HEK293 (cell line): ENCODE results near the gene PACSIN2.

Experiments
- CTCF ChIA-PET: fragments of 350-600 bp; formaldehyde crosslinking; extraction: SDS; loops from one replicate; lab custom pipeline; 2021; ENCODE audit warnings: antibody characterized with exemption; lab: Yijun Ruan, JAX
- POLR2A ChIA-PET: fragments of 300-600 bp; formaldehyde crosslinking; extraction: SDS; loops from one replicate; lab custom pipeline; 2020; ENCODE audit warnings: antibody characterized with exemption, inconsistent platforms; lab: Yijun Ruan, JAX
- H3K27ac ChIP-seq: fragments of 200-500 bp; sonication (Bioruptor generic); 2 replicates; pipeline ENCODE4 v1.5.1; 2014; ENCODE audit warnings: low read depth, low read length, control low read depth, inconsistent platforms; ENCODE audit errors: extremely low read depth
- H3K36me3 ChIP-seq, 2 experiments: fragments of 200-500 bp in 1 of 2; sonication (Bioruptor generic) in 1 of 2; 1 replicate in 1 of 2; 2 replicates in 1 of 2; pipeline ENCODE4 v1.5.1; 2014 to 2017; ENCODE audit warnings: inconsistent platforms in 2 of 2, low read length in 2 of 2; ENCODE audit not compliant: control insufficient read depth in 2 of 2, insufficient read depth in 1 of 2
- H3K4me1 ChIP-seq: fragments of 200-500 bp; sonication (Bioruptor generic); 2 replicates; pipeline ENCODE4 v1.5.1; 2014; ENCODE audit warnings: mild to moderate bottlenecking, low read length, inconsistent platforms; ENCODE audit not compliant: control insufficient read depth, insufficient read depth
- H3K4me3 ChIP-seq: 2 replicates; pipeline ENCODE4 v1.5.1; 2011; ENCODE audit warnings: low read depth, mild to moderate bottlenecking, control low read depth, low read length, moderate library complexity
- H3K9me3 ChIP-seq: fragments of 200-500 bp; sonication (Bioruptor generic); 2 replicates; pipeline ENCODE4 v1.5.1; 2014; ENCODE audit warnings: low read depth, low read length, inconsistent platforms; ENCODE audit not compliant: control insufficient read depth, insufficient read depth
- GLI2 ChIP-seq: fragments of 450-650 bp; formaldehyde crosslinking; IDR thresholded peaks from 2 replicates; pipeline ENCODE4; 2017; ENCODE audit warnings: missing biosample characterization, missing genetic modification characterization, low read depth, borderline replicate concordance
- HOXA7 ChIP-seq: sonication (generic); formaldehyde crosslinking; IDR thresholded peaks from 2 replicates; pipeline ENCODE4 v1.8.1; 2022; ENCODE audit warnings: missing genetic modification reagents, borderline replicate concordance
- RBAK ChIP-seq: fragments of 450-650 bp; formaldehyde crosslinking; IDR thresholded peaks from 2 replicates; pipeline ENCODE4 v1.5.1; 2016; ENCODE audit warnings: missing biosample characterization, missing genetic modification characterization
- YY1 ChIP-seq: fragments of 450-650 bp; formaldehyde crosslinking; IDR thresholded peaks from 2 replicates; pipeline ENCODE4 v1.5.1; 2018; ENCODE audit warnings: missing biosample characterization, missing genetic modification characterization
- ZNF223 ChIP-seq: fragments of 450-650 bp; formaldehyde crosslinking; IDR thresholded peaks from 2 replicates; pipeline ENCODE4 v1.5.1; 2016; ENCODE audit warnings: missing biosample characterization, missing genetic modification characterization
- ZNF404 ChIP-seq: fragments of 450-650 bp; formaldehyde crosslinking; IDR thresholded peaks from 2 replicates; pipeline ENCODE4 v1.5.1; 2017; ENCODE audit warnings: missing biosample characterization, missing genetic modification characterization
- ZNF518A ChIP-seq: fragments of 450-650 bp; formaldehyde crosslinking; conservative IDR thresholded peaks from 2 replicates; pipeline ENCODE4 v1.5.1; 2016; ENCODE audit warnings: low read depth, missing biosample characterization, missing genetic modification characterization
- ZNF624 ChIP-seq: fragments of 450-650 bp; formaldehyde crosslinking; IDR thresholded peaks from 2 replicates; pipeline ENCODE4 v1.5.1; 2017; ENCODE audit warnings: missing biosample characterization, missing genetic modification characterization
- ZNF837 ChIP-seq: fragments of 450-650 bp; formaldehyde crosslinking; IDR thresholded peaks from 2 replicates; pipeline ENCODE4 v1.5.1; 2016; ENCODE audit warnings: missing biosample characterization, missing genetic modification characterization
- TF ChIP-seq, protein P1 (sequence below): fragments of 450-650 bp; formaldehyde crosslinking; IDR thresholded peaks from 2 replicates; pipeline ENCODE4 v1.5.1; 2016; ENCODE audit warnings: missing biosample characterization, missing genetic modification characterization, borderline replicate concordance
- TF ChIP-seq, protein P2 (sequence below): fragments of 450-650 bp; formaldehyde crosslinking; IDR thresholded peaks from 2 replicates; pipeline ENCODE4 v1.5.1; 2016; ENCODE audit warnings: missing biosample characterization, missing genetic modification characterization, low read depth
- TF ChIP-seq, protein P3 (sequence below): fragments of 450-650 bp; formaldehyde crosslinking; IDR thresholded peaks from 2 replicates; pipeline ENCODE4 v1.5.1; 2016; ENCODE audit warnings: missing biosample characterization, missing genetic modification characterization
- TF ChIP-seq, protein P4 (sequence below): fragments of 450-650 bp; formaldehyde crosslinking; IDR thresholded peaks from 2 replicates; pipeline ENCODE4 v1.5.1; 2016; ENCODE audit warnings: missing biosample characterization, missing genetic modification characterization
- TF ChIP-seq, protein P5 (sequence below): fragments of 450-650 bp; formaldehyde crosslinking; IDR thresholded peaks from 2 replicates; pipeline ENCODE4 v1.5.1; 2016; ENCODE audit warnings: missing biosample characterization, missing genetic modification characterization

Gene PACSIN2

GRCh38 chr22:43006016-43006505, 8.9 kb downstream of the PACSIN2 start (continued):
- TF ChIP-seq, protein P1, sequence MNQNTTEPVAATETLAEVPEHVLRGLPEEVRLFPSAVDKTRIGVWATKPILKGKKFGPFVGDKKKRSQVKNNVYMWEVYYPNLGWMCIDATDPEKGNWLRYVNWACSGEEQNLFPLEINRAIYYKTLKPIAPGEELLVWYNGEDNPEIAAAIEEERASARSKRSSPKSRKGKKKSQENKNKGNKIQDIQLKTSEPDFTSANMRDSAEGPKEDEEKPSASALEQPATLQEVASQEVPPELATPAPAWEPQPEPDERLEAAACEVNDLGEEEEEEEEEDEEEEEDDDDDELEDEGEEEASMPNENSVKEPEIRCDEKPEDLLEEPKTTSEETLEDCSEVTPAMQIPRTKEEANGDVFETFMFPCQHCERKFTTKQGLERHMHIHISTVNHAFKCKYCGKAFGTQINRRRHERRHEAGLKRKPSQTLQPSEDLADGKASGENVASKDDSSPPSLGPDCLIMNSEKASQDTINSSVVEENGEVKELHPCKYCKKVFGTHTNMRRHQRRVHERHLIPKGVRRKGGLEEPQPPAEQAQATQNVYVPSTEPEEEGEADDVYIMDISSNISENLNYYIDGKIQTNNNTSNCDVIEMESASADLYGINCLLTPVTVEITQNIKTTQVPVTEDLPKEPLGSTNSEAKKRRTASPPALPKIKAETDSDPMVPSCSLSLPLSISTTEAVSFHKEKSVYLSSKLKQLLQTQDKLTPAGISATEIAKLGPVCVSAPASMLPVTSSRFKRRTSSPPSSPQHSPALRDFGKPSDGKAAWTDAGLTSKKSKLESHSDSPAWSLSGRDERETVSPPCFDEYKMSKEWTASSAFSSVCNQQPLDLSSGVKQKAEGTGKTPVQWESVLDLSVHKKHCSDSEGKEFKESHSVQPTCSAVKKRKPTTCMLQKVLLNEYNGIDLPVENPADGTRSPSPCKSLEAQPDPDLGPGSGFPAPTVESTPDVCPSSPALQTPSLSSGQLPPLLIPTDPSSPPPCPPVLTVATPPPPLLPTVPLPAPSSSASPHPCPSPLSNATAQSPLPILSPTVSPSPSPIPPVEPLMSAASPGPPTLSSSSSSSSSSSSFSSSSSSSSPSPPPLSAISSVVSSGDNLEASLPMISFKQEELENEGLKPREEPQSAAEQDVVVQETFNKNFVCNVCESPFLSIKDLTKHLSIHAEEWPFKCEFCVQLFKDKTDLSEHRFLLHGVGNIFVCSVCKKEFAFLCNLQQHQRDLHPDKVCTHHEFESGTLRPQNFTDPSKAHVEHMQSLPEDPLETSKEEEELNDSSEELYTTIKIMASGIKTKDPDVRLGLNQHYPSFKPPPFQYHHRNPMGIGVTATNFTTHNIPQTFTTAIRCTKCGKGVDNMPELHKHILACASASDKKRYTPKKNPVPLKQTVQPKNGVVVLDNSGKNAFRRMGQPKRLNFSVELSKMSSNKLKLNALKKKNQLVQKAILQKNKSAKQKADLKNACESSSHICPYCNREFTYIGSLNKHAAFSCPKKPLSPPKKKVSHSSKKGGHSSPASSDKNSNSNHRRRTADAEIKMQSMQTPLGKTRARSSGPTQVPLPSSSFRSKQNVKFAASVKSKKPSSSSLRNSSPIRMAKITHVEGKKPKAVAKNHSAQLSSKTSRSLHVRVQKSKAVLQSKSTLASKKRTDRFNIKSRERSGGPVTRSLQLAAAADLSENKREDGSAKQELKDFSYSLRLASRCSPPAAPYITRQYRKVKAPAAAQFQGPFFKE: no peak
- no peak for TF ChIP-seq YY1
- no peak for TF ChIP-seq ZNF837 (tag by site-specific recombination)
- no peak for TF ChIP-seq GLI2
- TF ChIP-seq ZNF404 (tag by site-specific recombination): no peak
- TF ChIP-seq, protein P2, sequence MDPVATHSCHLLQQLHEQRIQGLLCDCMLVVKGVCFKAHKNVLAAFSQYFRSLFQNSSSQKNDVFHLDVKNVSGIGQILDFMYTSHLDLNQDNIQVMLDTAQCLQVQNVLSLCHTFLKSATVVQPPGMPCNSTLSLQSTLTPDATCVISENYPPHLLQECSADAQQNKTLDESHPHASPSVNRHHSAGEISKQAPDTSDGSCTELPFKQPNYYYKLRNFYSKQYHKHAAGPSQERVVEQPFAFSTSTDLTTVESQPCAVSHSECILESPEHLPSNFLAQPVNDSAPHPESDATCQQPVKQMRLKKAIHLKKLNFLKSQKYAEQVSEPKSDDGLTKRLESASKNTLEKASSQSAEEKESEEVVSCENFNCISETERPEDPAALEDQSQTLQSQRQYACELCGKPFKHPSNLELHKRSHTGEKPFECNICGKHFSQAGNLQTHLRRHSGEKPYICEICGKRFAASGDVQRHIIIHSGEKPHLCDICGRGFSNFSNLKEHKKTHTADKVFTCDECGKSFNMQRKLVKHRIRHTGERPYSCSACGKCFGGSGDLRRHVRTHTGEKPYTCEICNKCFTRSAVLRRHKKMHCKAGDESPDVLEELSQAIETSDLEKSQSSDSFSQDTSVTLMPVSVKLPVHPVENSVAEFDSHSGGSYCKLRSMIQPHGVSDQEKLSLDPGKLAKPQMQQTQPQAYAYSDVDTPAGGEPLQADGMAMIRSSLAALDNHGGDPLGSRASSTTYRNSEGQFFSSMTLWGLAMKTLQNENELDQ (tag by site-specific recombination): no peak
- TF ChIP-seq, protein P3, sequence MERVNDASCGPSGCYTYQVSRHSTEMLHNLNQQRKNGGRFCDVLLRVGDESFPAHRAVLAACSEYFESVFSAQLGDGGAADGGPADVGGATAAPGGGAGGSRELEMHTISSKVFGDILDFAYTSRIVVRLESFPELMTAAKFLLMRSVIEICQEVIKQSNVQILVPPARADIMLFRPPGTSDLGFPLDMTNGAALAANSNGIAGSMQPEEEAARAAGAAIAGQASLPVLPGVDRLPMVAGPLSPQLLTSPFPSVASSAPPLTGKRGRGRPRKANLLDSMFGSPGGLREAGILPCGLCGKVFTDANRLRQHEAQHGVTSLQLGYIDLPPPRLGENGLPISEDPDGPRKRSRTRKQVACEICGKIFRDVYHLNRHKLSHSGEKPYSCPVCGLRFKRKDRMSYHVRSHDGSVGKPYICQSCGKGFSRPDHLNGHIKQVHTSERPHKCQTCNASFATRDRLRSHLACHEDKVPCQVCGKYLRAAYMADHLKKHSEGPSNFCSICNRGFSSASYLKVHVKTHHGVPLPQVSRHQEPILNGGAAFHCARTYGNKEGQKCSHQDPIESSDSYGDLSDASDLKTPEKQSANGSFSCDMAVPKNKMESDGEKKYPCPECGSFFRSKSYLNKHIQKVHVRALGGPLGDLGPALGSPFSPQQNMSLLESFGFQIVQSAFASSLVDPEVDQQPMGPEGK (tag by site-specific recombination): no peak
- TF ChIP-seq ZNF223 (tag by site-specific recombination): no peak
- TF ChIP-seq, protein P4, sequence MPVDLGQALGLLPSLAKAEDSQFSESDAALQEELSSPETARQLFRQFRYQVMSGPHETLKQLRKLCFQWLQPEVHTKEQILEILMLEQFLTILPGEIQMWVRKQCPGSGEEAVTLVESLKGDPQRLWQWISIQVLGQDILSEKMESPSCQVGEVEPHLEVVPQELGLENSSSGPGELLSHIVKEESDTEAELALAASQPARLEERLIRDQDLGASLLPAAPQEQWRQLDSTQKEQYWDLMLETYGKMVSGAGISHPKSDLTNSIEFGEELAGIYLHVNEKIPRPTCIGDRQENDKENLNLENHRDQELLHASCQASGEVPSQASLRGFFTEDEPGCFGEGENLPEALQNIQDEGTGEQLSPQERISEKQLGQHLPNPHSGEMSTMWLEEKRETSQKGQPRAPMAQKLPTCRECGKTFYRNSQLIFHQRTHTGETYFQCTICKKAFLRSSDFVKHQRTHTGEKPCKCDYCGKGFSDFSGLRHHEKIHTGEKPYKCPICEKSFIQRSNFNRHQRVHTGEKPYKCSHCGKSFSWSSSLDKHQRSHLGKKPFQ (tag by site-specific recombination): no peak

DNA sequence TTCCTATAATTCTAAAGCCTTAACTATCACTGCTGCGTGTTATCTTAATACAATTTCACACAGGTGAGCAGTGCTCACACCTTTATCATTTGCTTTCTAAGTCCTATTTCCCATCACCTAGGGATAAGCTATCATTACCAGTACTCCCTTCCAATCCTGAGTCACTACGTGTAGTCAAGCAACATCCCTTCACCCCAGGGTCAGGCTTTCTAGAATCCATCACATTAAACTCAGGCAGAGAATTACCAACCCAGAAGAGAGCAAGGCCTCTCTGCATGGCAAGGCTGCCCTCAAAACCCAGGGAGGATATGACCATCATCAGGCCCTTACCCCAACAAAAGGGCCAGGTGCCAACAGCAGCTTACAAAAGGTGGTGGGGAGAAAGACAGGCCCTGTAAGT, 9.8 kb downstream of the PACSIN2 start:
- ChIA-PET POLR2A (interaction anchor here (1.1 to 9.9 kb wide), 2 partner anchors 10 to 15 kb away, joined by 4 to 67 read pairs; partner anchors contain the start of gene PACSIN2), CTCF (interaction anchor here (0.8 to 1.6 kb wide), 6 partner anchors 10 to 332 kb away, joined by 3 to 7 read pairs (median 4); partner anchors contain the start of gene PACSIN2)
- no peaks in the 10 kb centered on the region for H3K9me3 ChIP-seq
- H3K4me1 ChIP-seq: peaks cover 27% of the 10 kb centered on the region
- H3K36me3 ChIP-seq: no peaks in the 10 kb centered on the region
- H3K4me3 ChIP-seq: no peak overlapping the region
- H3K27ac ChIP-seq: no peak overlapping the region
- TF ChIP-seq ZNF518A: no peak
- no peak for TF ChIP-seq RBAK (tag by site-specific recombination)
- TF ChIP-seq, protein P5, sequence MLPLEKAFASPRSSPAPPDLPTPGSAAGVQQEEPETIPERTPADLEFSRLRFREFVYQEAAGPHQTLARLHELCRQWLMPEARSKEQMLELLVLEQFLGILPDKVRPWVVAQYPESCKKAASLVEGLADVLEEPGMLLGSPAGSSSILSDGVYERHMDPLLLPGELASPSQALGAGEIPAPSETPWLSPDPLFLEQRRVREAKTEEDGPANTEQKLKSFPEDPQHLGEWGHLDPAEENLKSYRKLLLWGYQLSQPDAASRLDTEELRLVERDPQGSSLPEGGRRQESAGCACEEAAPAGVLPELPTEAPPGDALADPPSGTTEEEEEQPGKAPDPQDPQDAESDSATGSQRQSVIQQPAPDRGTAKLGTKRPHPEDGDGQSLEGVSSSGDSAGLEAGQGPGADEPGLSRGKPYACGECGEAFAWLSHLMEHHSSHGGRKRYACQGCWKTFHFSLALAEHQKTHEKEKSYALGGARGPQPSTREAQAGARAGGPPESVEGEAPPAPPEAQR: no peak
- TF ChIP-seq ZNF624: no peak
- TF ChIP-seq HOXA7 (CRISPR knock-in tag): no peak
